ENCODE measurements around the gene UBXN11. TPM values are rescaled to one million over a fixed set of nuclear protein-coding genes. Genes with fewer than 3 reads are reported as not detected.

UBXN11 gene
- total and polyA plus RNA-seq, 2 of the 13 experiments (the other 11 are each of a cell fraction or from before 2014, with no cell fraction given) = 9.3 to 10.4 TPM

GRCh38 chr1:26350701-26351589, 44.5 kb upstream of the UBXN11 start (continued):
- TF ChIP-seq MLLT10 (CRISPR knock-in tag; IDR thresholded peaks at IDR 0.05) (no peak), ZBTB25 (CRISPR knock-in tag; IDR thresholded peaks at IDR 0.05) (peak; percentile 47; the same call in 1 of the 2 replicates), ZNF546 (CRISPR knock-in tag; conservative IDR thresholded peaks at IDR 0.05) (peak; percentile 47; the same call in 1 of the 2 replicates), ZNF143 (CRISPR knock-in tag; IDR thresholded peaks at IDR 0.05) (peak; percentile 69; the same call in 1 of the 2 replicates), HOXD1 (CRISPR knock-in tag; IDR thresholded peaks at IDR 0.05) (peak; percentile 47; the same call in 1 of the 2 replicates), GABPA (IDR thresholded peaks at IDR 0.05; ENCODE audit: low read depth, low read length) (no peak), GABPA (CRISPR knock-in tag; IDR thresholded peaks at IDR 0.05; ENCODE audit: low read depth) (peak; percentile 87), ZNF234 (CRISPR knock-in tag; conservative IDR thresholded peaks at IDR 0.05) (no peak), ZNF644 (CRISPR knock-in tag; IDR thresholded peaks at IDR 0.05; ENCODE audit: low read depth) (0 out of 2 replicates have a peak, but pooled peaks have one; percentile 12), ZNF577 (CRISPR knock-in tag; IDR thresholded peaks at IDR 0.05; ENCODE audit: borderline replicate concordance, low read depth) (no peak), ZNF253 (CRISPR knock-in tag; IDR thresholded peaks at IDR 0.05; ENCODE audit: borderline replicate concordance) (no peak), ZNF225 (CRISPR knock-in tag; IDR thresholded peaks at IDR 0.05) (peak; percentile 61; the same call in 1 of the 2 replicates), ZNF3 (CRISPR knock-in tag; IDR thresholded peaks at IDR 0.05) (no peak), AGO2 (optimal IDR thresholded peaks at IDR 0.05; ENCODE audit: low read depth, low read length) (no peak), ZNF556 (CRISPR knock-in tag; IDR thresholded peaks at IDR 0.05; ENCODE audit: borderline replicate concordance) (peak; percentile 92), NFKB2 (CRISPR knock-in tag; IDR thresholded peaks at IDR 0.05; ENCODE audit: borderline replicate concordance) (peak; percentile 32; the same call in 1 of the 2 replicates), BRCA1 (CRISPR knock-in tag; IDR thresholded peaks at IDR 0.05) (no peak), ZNF564 (CRISPR knock-in tag; IDR thresholded peaks at IDR 0.05) (0 out of 2 replicates have a peak, but pooled peaks have one; percentile 29), GPN1 (CRISPR knock-in tag; IDR thresholded peaks at IDR 0.05; ENCODE audit: borderline replicate concordance) (no peak), EED (CRISPR knock-in tag; IDR thresholded peaks at IDR 0.05) (no peak), NCOA1 (CRISPR knock-in tag; IDR thresholded peaks at IDR 0.05) (no peak; the same call in 1 of the 2 replicates), SNRNP70 (IDR thresholded peaks at IDR 0.05; ENCODE audit: low read depth, low read length) (no peak), POLR2AphosphoS5 (IDR thresholded peaks at IDR 0.05; ENCODE audit: low read depth, low read length) (peak; percentile 53; the same call in 1 of the 2 replicates), RAD51 (IDR thresholded peaks at IDR 0.05; ENCODE audit: borderline replicate concordance) (no peak)
- TF ChIP-seq, protein P1, sequence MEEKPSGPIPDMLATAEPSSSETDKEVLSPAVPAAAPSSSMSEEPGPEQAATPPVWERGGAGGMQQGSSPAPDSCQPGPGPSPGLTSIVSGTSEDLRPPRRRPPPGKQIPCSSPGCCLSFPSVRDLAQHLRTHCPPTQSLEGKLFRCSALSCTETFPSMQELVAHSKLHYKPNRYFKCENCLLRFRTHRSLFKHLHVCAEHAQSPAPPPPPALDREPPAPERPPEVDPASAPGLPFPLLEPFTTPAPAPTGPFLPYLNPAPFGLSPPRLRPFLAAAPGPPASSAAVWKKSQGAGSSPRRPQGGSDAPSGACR (CRISPR knock-in tag; IDR thresholded peaks at IDR 0.05) = peak; percentile 13; the same call in 1 of the 2 replicates
- TF ChIP-seq, protein P2, sequence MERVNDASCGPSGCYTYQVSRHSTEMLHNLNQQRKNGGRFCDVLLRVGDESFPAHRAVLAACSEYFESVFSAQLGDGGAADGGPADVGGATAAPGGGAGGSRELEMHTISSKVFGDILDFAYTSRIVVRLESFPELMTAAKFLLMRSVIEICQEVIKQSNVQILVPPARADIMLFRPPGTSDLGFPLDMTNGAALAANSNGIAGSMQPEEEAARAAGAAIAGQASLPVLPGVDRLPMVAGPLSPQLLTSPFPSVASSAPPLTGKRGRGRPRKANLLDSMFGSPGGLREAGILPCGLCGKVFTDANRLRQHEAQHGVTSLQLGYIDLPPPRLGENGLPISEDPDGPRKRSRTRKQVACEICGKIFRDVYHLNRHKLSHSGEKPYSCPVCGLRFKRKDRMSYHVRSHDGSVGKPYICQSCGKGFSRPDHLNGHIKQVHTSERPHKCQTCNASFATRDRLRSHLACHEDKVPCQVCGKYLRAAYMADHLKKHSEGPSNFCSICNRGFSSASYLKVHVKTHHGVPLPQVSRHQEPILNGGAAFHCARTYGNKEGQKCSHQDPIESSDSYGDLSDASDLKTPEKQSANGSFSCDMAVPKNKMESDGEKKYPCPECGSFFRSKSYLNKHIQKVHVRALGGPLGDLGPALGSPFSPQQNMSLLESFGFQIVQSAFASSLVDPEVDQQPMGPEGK (CRISPR knock-in tag; IDR thresholded peaks at IDR 0.05) = peak; percentile 94
- TF ChIP-seq, protein P3, sequence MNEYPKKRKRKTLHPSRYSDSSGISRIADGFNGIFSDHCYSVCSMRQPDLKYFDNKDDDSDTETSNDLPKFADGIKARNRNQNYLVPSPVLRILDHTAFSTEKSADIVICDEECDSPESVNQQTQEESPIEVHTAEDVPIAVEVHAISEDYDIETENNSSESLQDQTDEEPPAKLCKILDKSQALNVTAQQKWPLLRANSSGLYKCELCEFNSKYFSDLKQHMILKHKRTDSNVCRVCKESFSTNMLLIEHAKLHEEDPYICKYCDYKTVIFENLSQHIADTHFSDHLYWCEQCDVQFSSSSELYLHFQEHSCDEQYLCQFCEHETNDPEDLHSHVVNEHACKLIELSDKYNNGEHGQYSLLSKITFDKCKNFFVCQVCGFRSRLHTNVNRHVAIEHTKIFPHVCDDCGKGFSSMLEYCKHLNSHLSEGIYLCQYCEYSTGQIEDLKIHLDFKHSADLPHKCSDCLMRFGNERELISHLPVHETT (CRISPR knock-in tag; conservative IDR thresholded peaks at IDR 0.05) = 0 out of 2 replicates have a peak, but pooled peaks have one; percentile 32
